OCI-LY3 (cell line): ENCODE measurements around the gene XBP1.

ENCODE experiments used
- EZH2phosphoT487 ChIP-seq: fragments of 200-600 bp; shearing (Covaris generic); IDR thresholded peaks from 2 replicates; pipeline ENCODE4 v1.6.1; 2018; ENCODE audit warnings: antibody characterized with exemption, mixed run types, low read depth
- TF ChIP-seq, protein P1 (sequence below): fragments of 200-600, 300-600 bp; sonication (generic); IDR thresholded peaks from 2 replicates; pipeline ENCODE4 v1.5.1; 2014; ENCODE audit warnings: antibody characterized with exemption, low read length, low read depth

GRCh38 chr22:28795071-28795693 lies 5.2 kb downstream of the XBP1 start:
- TF ChIP-seq, protein P1, sequence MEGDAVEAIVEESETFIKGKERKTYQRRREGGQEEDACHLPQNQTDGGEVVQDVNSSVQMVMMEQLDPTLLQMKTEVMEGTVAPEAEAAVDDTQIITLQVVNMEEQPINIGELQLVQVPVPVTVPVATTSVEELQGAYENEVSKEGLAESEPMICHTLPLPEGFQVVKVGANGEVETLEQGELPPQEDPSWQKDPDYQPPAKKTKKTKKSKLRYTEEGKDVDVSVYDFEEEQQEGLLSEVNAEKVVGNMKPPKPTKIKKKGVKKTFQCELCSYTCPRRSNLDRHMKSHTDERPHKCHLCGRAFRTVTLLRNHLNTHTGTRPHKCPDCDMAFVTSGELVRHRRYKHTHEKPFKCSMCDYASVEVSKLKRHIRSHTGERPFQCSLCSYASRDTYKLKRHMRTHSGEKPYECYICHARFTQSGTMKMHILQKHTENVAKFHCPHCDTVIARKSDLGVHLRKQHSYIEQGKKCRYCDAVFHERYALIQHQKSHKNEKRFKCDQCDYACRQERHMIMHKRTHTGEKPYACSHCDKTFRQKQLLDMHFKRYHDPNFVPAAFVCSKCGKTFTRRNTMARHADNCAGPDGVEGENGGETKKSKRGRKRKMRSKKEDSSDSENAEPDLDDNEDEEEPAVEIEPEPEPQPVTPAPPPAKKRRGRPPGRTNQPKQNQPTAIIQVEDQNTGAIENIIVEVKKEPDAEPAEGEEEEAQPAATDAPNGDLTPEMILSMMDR = no peak
- TF ChIP-seq EZH2phosphoT487 = no peak
